HepG2 (cell line): ENCODE measurements around the gene PIP4K2B.

Experiments used
- YY1 ChIP-seq: IDR thresholded peaks from 2 replicates; pipeline ENCODE4 v1.6.1; 2011; ENCODE audit warnings: low read length, low read depth, moderate library complexity, mild to moderate bottlenecking; ENCODE audit not compliant: insufficient read depth, insufficient replicate concordance
- ZBTB7B ChIP-seq: sonication (generic); formaldehyde crosslinking; IDR thresholded peaks from 2 replicates; pipeline ENCODE4 v1.4.0; 2020; ENCODE audit warnings: missing genetic modification reagents
- TF ChIP-seq, protein P1 (sequence below), 2 experiments: IDR thresholded peaks; 2 replicates each; pipeline ENCODE4 v1.6.1; 2011 to 2012; ENCODE audit warnings: low read length in 2 of 2, borderline replicate concordance in 1 of 2, low read depth in 1 of 2, mild to moderate bottlenecking in 1 of 2, moderate library complexity in 1 of 2
- TF ChIP-seq, protein P2 (sequence below): sonication (generic); formaldehyde crosslinking; IDR thresholded peaks from 2 replicates; pipeline ENCODE4 v1.5.0; 2020; ENCODE audit warnings: missing genetic modification reagents

DNA sequence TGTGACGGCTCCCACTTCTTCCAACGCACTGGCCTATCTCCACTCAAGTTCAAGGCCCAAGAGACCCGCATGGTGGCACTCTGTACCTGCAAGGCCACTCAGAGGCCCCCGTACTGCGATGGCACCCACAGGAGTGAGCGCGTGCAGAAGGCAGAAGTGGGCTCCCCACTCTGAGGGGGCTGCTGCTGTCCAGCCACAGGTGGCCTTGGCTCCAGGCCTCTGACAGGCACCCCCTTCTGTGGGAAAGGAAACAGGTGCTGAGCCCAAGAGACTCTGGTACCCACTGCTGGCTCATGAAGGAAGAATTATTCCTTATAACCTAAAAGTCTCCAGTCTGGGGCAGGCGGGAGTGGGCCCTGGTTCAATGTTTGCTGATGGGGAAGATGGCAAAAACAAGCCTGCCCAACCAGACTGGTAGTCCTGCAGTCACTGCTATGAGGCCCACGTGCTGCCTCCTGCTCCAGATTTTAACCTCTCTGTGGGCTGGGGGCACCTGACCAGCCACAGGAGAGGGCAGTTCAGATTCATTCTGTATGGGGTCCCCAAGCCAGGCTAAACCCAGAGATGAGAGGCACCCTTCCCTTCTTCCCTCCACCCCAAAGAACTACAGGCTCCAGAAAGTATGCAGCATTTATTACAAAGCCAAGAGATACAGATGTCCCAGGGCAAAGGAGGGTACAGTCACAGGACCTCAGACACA lies 65.9 kb downstream of the PIP4K2B start:
- no peak for TF ChIP-seq ZBTB7B (CRISPR knock-in tag)
- TF ChIP-seq YY1: no peak
- TF ChIP-seq, protein P1, sequence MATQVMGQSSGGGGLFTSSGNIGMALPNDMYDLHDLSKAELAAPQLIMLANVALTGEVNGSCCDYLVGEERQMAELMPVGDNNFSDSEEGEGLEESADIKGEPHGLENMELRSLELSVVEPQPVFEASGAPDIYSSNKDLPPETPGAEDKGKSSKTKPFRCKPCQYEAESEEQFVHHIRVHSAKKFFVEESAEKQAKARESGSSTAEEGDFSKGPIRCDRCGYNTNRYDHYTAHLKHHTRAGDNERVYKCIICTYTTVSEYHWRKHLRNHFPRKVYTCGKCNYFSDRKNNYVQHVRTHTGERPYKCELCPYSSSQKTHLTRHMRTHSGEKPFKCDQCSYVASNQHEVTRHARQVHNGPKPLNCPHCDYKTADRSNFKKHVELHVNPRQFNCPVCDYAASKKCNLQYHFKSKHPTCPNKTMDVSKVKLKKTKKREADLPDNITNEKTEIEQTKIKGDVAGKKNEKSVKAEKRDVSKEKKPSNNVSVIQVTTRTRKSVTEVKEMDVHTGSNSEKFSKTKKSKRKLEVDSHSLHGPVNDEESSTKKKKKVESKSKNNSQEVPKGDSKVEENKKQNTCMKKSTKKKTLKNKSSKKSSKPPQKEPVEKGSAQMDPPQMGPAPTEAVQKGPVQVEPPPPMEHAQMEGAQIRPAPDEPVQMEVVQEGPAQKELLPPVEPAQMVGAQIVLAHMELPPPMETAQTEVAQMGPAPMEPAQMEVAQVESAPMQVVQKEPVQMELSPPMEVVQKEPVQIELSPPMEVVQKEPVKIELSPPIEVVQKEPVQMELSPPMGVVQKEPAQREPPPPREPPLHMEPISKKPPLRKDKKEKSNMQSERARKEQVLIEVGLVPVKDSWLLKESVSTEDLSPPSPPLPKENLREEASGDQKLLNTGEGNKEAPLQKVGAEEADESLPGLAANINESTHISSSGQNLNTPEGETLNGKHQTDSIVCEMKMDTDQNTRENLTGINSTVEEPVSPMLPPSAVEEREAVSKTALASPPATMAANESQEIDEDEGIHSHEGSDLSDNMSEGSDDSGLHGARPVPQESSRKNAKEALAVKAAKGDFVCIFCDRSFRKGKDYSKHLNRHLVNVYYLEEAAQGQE (IDR thresholded peaks at IDR 0.05; ENCODE audit: borderline replicate concordance in 1 of 2, low read depth in 1 of 2, low read length in 2 of 2): no peak
- TF ChIP-seq, protein P2, sequence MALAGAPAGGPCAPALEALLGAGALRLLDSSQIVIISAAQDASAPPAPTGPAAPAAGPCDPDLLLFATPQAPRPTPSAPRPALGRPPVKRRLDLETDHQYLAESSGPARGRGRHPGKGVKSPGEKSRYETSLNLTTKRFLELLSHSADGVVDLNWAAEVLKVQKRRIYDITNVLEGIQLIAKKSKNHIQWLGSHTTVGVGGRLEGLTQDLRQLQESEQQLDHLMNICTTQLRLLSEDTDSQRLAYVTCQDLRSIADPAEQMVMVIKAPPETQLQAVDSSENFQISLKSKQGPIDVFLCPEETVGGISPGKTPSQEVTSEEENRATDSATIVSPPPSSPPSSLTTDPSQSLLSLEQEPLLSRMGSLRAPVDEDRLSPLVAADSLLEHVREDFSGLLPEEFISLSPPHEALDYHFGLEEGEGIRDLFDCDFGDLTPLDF (CRISPR knock-in tag): no peak
